Glutamatergic neuron (in vitro differentiated cells): ENCODE measurements around the gene MYH6. TPM values are rescaled to one million over a fixed set of nuclear protein-coding genes. Genes with fewer than 3 reads are reported as not detected.
"Not testable (repeated sequence)": the region's sequence is repeated elsewhere in the genome, so short reads cannot be mapped to it uniquely, and the experiment has no call there.

Experiments used
- DNase-seq: peaks from one replicate; pipeline ENCODE4 v3.0.0; 2022
- H3K27ac Mint-ChIP-seq: one replicate; pipeline ENCODE4 v1.8.0; 2020; ENCODE audit warnings: mild to moderate bottlenecking, mixed read lengths, inconsistent platforms; ENCODE audit not compliant: unreplicated experiment
- H3K27me3 Mint-ChIP-seq: one replicate; pipeline ENCODE4 v1.8.0; 2020; ENCODE audit warnings: mild to moderate bottlenecking, moderate library complexity, mixed read lengths, inconsistent platforms; ENCODE audit not compliant: unreplicated experiment
- H3K36me3 Mint-ChIP-seq: one replicate; pipeline ENCODE4 v1.8.0; 2020; ENCODE audit warnings: mild to moderate bottlenecking, mixed read lengths, inconsistent platforms; ENCODE audit not compliant: unreplicated experiment
- H3K4me1 Mint-ChIP-seq: one replicate; pipeline ENCODE4 v1.8.0; 2020; ENCODE audit warnings: mild to moderate bottlenecking, low read depth, mixed read lengths, inconsistent platforms; ENCODE audit not compliant: unreplicated experiment
- H3K4me3 Mint-ChIP-seq: one replicate; pipeline ENCODE4 v1.8.0; 2020; ENCODE audit warnings: mild to moderate bottlenecking, mixed read lengths, inconsistent platforms; ENCODE audit not compliant: unreplicated experiment
- H3K9me3 Mint-ChIP-seq: one replicate; pipeline ENCODE4 v1.8.0; 2020; ENCODE audit warnings: mild to moderate bottlenecking, moderate library complexity, mixed read lengths, inconsistent platforms; ENCODE audit not compliant: unreplicated experiment
- total RNA-seq: library from RNA; stranded (reverse); fragmentation: NEBNext Ultra II Directional; extraction: Animal tissue kit (Norgen Biotek cat#: 25700); gene quantifications from one replicate; pipeline ENCODE4 v1.2.1, GENCODE V29; 2021; ENCODE audit not compliant: unreplicated experiment
- TF ChIP-seq, protein P1 (sequence below): fragments of 200-600 bp; sonication (generic); IDR thresholded peaks from one replicate; pipeline ENCODE4 v1.5.0; 2021; ENCODE audit not compliant: partially characterized antibody, unreplicated experiment

The MYH6 gene
- total RNA-seq, 1 donor from 2014 or later = not detected

DNA sequence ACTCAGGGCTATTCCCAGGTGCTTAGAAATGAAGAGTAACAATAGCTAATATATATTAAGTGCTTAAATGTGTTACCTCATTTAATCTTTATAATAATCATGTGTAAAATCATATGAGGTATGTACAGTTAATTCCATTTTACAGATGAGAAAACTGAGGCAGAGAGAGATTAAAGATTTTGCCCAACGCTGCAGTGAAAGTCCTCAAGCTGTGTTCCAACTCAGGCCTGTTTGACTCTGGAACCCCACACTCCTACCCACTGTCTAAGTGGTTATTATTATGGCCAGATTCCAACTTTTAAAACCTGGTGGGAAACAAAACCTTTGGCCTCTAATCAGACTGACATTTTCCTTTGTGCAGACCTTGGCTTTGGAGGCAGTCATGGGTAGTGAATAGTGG lies 21.1 kb downstream of the MYH6 start:
- peaks cover 4% of the 10 kb centered on the region for H3K4me1 Mint-ChIP-seq
- DNase-seq = no peak
- no peak overlapping the region for H3K27ac Mint-ChIP-seq
- no peak overlapping the region for H3K4me3 Mint-ChIP-seq
- peaks cover 9% of the 10 kb centered on the region for H3K36me3 Mint-ChIP-seq
- peaks cover 15% of the 10 kb centered on the region for H3K27me3 Mint-ChIP-seq
- TF ChIP-seq, protein P1, sequence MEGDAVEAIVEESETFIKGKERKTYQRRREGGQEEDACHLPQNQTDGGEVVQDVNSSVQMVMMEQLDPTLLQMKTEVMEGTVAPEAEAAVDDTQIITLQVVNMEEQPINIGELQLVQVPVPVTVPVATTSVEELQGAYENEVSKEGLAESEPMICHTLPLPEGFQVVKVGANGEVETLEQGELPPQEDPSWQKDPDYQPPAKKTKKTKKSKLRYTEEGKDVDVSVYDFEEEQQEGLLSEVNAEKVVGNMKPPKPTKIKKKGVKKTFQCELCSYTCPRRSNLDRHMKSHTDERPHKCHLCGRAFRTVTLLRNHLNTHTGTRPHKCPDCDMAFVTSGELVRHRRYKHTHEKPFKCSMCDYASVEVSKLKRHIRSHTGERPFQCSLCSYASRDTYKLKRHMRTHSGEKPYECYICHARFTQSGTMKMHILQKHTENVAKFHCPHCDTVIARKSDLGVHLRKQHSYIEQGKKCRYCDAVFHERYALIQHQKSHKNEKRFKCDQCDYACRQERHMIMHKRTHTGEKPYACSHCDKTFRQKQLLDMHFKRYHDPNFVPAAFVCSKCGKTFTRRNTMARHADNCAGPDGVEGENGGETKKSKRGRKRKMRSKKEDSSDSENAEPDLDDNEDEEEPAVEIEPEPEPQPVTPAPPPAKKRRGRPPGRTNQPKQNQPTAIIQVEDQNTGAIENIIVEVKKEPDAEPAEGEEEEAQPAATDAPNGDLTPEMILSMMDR = no peak
- peaks cover 5% of the 10 kb centered on the region for H3K9me3 Mint-ChIP-seq

DNA sequence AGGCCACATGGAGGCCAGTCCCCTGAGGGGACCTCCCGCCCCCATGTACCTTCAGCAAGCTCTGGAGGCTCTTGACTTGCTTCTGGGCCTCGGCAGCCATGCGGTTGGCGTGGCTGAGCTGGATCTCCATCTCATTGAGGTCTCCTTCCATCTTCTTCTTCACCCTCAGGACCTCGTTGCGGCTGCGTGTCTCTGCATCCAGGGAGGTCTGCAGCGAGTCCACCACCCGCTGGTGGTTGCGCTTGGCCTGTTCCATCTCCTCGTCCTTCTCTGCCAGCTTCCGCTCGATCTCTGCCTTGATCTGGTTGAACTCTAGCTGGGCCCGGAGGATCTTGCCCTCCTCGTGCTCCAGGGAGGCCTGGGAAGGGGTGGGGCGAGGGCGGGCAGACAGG lies 21.8 kb downstream of the MYH6 start:
- H3K27ac Mint-ChIP-seq, H3K9me3 Mint-ChIP-seq, H3K4me3 Mint-ChIP-seq, DNase-seq, H3K4me1 Mint-ChIP-seq, H3K36me3 Mint-ChIP-seq: not testable (repeated sequence)
- H3K27me3 Mint-ChIP-seq = peaks cover 15% of the 10 kb centered on the region

DNA sequence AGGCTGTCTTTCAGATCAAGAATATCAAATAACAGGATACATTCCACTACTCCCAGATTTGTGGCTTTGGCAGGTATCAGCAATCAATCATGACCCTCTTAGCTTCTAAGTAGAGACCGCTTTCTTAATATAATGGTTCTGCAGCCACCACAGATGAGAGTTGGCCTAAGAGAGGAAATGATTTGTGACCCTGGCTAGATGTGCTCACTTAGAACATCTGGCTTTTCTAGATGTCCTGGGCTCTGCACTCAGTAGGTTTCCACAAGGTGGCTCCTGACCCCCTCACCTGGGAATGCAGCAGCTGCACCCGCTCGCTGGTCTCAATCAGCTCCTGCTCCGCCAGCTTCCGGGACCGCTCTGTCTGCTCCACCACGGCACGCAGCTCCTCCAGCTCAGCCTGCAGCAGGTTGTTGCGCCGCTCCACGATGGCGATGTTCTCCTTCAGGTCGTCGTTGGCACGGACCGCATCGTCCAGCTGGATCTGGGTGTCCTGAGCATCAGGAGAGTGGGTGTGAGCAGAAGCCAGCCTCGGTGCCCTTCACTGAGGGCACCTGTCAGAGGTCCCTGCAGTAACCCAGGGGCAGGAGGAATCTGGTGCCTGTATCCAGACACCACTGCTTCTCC lies 22.3 kb downstream of the MYH6 start:
- Mint-ChIP-seq H3K4me3 (no peak overlapping the region), H3K4me1 (peaks cover 14% of the 10 kb centered on the region), H3K9me3 (peaks cover 5% of the 10 kb centered on the region), H3K36me3 (peaks cover 9% of the 10 kb centered on the region), H3K27ac (peak overlapping the region; percentile 22), H3K27me3 (peaks cover 15% of the 10 kb centered on the region)
- TF ChIP-seq, protein P1 = no peak
- no peak for DNase-seq

DNA sequence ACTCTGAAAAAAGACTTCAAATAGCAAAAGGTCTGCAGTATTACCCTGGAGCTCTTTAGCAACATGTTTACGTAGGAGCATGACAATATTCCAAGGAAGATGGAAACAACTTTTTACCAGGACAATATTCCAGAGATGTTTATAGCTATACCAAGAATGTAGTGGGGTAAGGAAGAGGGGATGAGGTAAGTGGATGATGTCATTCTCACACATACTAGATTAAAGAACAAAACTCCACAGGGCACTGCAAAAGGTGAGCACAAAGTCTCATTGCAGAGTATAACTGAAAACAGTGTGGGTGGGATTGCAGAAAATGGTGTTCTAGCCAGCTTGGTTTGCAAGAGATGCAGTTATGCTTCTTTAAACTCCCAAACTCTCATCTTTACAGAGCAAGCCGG lies 22.8 kb downstream of the MYH6 start:
- Mint-ChIP-seq H3K4me3 (no peak overlapping the region), H3K27ac (no peak overlapping the region), H3K9me3 (peaks cover 5% of the 10 kb centered on the region), H3K27me3 (peaks cover 15% of the 10 kb centered on the region), H3K36me3 (peaks cover 9% of the 10 kb centered on the region), H3K4me1 (peaks cover 19% of the 10 kb centered on the region)
- DNase-seq = no peak
- TF ChIP-seq, protein P1 = no peak

DNA sequence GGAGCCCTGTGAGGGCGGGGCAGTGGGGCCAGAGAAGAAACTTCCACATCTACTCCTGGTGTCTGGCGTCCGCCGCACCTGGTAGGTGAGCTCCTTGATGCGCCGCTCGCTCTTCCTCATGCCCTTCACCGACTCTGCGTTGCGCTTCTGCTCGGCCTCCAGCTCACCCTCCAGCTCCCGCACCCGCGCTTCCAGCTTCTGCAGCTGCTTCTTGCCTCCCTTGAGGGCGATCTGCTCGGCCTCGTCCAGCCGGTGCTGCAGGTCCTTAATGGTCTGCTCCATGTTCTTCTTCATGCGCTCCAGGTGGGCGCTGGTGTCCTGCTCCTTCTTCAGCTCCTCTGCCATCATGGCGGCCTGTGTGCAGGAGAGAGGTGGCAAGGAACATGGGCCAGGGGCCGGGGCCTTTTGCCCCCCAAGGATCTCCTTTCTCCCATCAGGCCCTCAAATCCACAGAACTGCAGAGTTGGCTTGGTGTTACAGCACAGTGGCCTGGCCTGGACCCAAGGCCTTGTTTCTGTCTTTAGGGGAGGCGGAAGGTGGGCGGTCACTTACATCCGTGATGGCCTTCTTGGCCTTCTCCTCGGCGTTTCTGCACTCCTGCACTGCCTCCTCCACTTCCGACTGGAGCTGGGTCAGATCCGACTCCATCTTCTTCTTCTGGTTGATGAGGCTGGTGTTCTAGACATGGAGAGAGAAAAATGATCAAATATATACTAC lies 23.6 kb downstream of the MYH6 start:
- TF ChIP-seq, protein P1 = no peak
- H3K4me3 Mint-ChIP-seq = no peak overlapping the region
- no peak overlapping the region for H3K27ac Mint-ChIP-seq

More for the DNA sequence above, 23.6 kb downstream of the MYH6 start:
- Mint-ChIP-seq H3K4me1 (peaks cover 22% of the 10 kb centered on the region), H3K36me3 (peaks cover 9% of the 10 kb centered on the region), H3K9me3 (peaks cover 5% of the 10 kb centered on the region), H3K27me3 (peaks cover 15% of the 10 kb centered on the region)
- DNase-seq = no peak
